ENCODE data around the gene HEPACAM.
"Not testable (repeated sequence)": the region's sequence is repeated elsewhere in the genome, so short reads cannot be mapped to it uniquely, and the experiment has no call there.

HEPACAM gene, protein sequence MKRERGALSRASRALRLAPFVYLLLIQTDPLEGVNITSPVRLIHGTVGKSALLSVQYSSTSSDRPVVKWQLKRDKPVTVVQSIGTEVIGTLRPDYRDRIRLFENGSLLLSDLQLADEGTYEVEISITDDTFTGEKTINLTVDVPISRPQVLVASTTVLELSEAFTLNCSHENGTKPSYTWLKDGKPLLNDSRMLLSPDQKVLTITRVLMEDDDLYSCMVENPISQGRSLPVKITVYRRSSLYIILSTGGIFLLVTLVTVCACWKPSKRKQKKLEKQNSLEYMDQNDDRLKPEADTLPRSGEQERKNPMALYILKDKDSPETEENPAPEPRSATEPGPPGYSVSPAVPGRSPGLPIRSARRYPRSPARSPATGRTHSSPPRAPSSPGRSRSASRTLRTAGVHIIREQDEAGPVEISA

DNA sequence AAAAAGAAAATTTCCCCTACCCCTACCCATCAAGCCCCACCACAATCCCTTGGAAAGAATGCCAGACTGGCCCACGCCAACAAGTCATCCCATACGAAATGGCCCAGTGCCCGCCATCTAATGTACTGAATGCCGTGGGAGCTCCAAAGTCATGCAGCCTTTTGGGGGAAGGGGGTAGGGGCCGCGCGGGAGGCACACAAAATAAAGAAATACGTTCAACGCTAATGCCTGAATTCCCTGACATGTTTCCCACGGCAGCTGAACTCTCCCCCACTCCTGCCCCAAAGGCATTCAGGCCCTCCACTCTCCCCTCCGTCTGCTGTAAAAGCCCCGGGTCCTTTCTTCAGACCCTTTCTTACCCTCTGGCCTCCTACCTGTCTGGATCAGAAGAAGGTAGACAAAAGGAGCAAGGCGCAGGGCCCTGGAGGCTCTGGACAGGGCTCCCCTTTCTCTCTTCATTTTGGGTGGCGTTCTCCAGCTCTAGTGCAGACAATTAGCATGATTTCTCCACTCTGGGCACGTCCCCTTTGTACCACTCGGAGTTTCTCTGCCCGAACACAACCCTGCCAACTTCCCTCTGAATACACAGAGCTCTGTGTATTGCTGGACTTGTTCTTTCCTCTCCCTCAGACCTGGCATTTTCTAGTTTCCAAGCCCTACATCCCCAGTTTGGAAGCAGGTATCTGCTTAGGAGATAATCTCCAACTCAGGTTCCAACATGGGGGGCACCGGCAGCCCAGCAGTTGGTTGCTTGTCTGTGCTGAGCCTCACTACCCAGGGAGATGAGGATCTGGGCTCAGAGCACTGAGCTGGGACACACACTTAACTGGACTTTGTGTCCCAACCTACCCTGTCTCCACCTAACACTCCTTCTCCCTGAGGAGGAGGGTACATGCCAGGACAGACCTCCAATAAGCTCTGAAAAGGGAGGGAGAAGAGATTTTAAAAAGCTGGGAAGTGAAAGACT lies at the start of gene HEPACAM:
Gene HEPACAM, minus strand, starts transcription at position 500 of the 967 bp plus-strand sequence. Its CDS starts 41 bp downstream, at position 459.
- no peak for DNase-seq (ENCODE audit: low read depth, low spot score)

GRCh38 chr11:124984512-124984854 lies 48.6 kb upstream of the HEPACAM start:
- DNase-seq (ENCODE audit: low read depth, low spot score) = no peak

GRCh38 chr11:124983674-124984511 lies 48.0 kb upstream of the HEPACAM start:
- no peak for DNase-seq (ENCODE audit: low read depth, low spot score)

GRCh38 chr11:124982043-124982442 lies 46.2 kb upstream of the HEPACAM start:
- no peak for DNase-seq (ENCODE audit: low read depth, low spot score)

DNA sequence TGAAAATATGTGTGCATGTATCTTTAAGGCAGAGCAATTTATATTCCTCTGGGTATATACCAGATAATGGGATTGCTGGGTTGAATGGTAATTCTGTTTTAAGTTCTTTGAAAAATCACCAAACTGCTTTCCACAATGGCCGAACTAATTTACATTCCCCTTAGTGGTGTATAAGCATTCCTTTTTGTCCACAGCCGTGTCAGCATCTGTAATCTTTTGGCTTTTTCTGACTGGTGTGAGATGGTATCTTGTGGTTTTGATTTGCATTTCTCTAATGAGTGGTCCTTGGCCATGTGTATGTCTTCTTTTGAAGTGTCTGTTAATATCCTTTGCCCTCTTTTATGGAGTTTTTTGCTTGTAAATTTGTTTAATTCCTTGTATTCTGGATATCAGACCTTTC lies 42.5 kb upstream of the HEPACAM start:
- no peak for DNase-seq (ENCODE audit: low read depth, low spot score)

- no peak for DNase-seq (ENCODE audit: low read depth, low spot score)
Observed at GRCh38 chr11:124977006-124977405, 41.2 kb upstream of the HEPACAM start.

- DNase-seq (ENCODE audit: low read depth, low spot score) = no peak
Observed at GRCh38 chr11:124976531-124976930, 40.7 kb upstream of the HEPACAM start.

- DNase-seq (ENCODE audit: low read depth, low spot score) = no peak
Observed at GRCh38 chr11:124971810-124972209, 36.0 kb upstream of the HEPACAM start.

- DNase-seq (ENCODE audit: low read depth, low spot score) = no peak
Observed at GRCh38 chr11:124970925-124971324, 35.1 kb upstream of the HEPACAM start.

DNA sequence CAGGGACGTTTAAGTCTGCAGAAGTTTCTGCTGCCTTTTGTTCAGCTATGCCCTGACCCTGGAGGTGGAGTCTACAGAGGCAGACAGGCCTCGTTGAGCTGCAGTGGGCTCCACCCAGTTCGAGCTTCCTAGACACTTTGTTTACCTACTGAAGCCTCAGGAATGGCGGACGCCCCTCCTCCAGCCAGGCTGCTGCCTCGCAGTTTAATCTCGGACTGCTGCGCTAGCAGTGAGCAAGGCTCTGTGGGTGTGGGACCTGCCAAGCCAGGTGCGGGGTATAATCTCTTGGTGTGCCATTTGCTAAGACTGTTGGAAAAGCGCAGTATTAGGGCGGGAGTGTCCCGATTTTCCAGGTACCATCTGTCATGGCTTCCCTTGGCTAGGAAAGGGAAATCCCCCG lies 32.4 kb upstream of the HEPACAM start:
- DNase-seq (ENCODE audit: low read depth, low spot score) = not testable (repeated sequence)

DNA sequence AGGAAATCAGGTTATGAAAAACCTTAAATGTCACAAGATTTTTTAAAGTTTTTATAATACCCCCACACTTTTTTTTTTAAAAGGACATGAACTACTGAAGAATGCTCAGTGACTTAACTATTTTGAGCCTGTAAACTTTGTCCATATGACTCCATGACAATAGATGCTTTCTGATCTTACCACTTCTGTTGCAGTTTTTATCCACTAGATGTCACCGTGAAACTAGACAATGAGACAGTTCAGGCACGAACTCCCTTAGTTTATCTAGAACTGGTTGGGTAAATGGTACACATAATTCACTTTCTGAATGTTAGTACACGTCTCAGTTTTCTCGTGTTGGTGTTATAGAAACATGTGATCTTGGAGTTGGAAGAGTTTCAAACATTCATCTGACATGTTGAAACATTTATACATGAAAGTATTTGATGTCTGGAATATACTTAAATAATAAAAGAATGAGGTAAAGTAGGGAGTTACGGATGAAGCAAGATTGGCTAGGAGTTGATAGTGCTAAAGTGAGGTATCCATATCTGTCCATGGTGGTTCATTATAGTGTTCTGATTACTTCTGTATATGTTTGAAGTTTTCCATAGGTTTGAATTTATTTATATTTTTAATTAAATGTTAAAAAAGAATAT lies 26.2 kb upstream of the HEPACAM start:
- peak; percentile 51 for DNase-seq (ENCODE audit: low read depth, low spot score)

GRCh38 chr11:124955035-124955434 lies 19.2 kb upstream of the HEPACAM start:
- DNase-seq (ENCODE audit: low read depth, low spot score) = no peak

DNA sequence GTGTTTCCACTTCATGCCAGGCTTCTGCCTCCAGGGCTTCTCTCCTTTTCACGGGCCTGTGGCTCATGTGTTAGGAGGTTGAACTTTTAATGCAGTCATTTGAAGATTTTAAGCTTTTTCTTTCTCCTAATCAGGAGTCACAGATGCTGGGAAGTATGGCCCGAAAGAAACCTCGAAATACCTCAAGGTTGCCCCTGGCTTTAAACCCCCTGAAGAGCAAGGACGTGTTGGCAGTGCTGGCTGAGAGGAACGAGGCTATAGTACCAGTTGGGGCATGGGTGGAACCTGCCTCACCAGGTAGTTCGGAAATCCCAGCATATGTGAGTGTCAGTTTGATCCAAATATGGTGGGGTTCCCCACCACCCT lies 18.7 kb upstream of the HEPACAM start:
- no peak for DNase-seq (ENCODE audit: low read depth, low spot score)

- peak; percentile 88 for DNase-seq (ENCODE audit: low read depth, low spot score)
Observed at GRCh38 chr11:124953753-124954589, 18.1 kb upstream of the HEPACAM start, which contains the start of gene CCDC15. Gene CCDC15 (plus strand): TSS chr11:124954202. CDS start chr11:124954733, 531 bp downstream.

GRCh38 chr11:124951341-124951740 lies 15.5 kb upstream of the HEPACAM start:
- DNase-seq (ENCODE audit: low read depth, low spot score) = no peak

DNA sequence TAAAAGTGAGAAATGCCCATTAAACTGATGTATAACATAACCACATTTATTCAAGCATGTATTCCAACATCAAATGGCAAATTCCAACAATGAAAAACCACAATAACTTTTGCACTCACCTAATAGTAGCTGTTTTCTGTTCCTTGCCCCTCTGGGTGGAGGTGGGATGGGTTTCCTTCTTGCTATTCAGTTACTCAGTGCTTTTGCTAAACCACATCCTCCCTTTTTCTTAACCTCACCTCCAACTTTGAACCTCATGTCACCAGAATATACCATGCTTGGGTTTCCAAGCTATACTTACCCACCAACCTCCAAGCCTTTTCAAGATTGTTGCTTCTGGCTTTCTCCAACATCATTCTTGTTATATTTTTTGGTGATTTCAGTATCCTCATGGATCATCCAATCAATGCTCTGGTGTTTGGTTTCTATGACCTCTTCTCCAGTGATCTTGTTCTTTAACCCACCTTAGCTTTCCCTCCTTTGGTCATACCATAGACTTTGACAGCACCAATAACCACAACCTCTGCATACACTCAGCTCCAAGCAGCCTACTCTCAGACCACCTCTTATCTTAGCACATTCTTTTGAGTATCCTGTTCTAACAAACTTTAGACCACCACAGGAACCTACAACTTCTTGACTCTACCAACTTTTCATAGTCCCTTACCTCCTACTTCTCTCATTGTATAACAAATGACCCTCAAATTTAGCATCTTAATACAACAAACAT lies 14.9 kb upstream of the HEPACAM start:
- no peak for DNase-seq (ENCODE audit: low read depth, low spot score)

DNA sequence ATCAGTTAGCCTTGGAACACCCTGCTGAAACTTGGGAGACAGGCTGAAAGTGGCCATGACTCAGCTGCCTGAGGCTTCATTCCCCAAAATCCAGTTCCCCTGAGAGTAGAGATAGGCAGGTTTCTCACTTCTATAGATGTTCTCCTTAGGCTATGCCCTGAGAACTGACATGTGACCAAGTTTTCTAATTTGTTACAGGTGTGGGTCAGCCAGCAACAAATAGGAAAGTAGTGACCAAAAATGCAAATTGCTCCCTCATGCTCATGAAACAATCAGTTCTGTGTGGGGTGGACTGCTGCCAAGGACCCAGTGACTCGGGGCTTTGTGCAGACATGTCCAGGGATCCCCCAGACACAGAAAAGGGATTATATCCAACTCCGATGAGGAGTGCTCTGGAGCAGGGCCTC lies 10.9 kb upstream of the HEPACAM start:
- DNase-seq (ENCODE audit: low read depth, low spot score) = no peak

DNA sequence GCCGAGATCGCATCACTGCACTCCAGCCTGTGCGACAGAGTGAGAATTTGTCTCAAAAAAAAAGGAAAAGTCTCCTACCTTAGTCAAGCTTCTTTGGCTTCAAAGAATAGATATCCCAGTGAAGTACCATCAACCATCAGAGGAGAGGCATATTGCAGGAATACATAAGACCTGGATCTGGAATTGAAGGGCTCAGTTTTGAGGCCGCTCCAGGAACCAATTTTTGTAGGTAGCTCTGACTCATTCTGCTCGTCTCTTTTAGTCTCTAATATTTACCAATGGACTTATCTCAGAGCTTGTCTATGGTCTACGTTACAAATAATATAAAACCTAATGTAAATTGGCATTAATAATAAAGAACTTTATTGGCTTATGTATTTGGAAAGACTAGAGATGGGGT lies 10.0 kb upstream of the HEPACAM start:
- no peak for DNase-seq (ENCODE audit: low read depth, low spot score)

DNA sequence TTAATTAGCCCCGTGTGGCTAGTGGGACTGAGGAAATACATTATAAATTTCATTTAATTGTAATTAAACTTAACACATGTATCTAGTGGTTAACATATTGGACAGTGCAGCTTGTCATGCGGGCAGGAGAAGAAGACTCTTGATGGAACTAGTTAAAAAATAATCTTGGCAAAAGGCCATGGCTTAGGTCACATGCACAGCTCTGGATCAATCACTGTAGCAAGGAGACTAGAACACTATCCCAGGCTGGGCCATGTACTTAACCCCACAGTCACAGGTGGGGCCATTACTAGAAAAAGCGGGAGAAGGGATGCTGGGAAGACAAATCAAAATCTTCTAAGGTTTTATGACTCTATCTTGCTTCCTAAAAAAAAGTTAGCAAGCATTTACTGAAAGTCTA lies 8.7 kb upstream of the HEPACAM start:
- DNase-seq (ENCODE audit: low read depth, low spot score) = no peak

- no peak for DNase-seq (ENCODE audit: low read depth, low spot score)
Observed at GRCh38 chr11:124943741-124944140, 7.9 kb upstream of the HEPACAM start.
